ENCODE measurements around the gene AADACL4. TPM values are rescaled to one million over a fixed set of nuclear protein-coding genes. Genes with fewer than 3 reads are reported as not detected.

Gene AADACL4
- total and polyA plus RNA-seq, 12 donors, result not detected

DNA sequence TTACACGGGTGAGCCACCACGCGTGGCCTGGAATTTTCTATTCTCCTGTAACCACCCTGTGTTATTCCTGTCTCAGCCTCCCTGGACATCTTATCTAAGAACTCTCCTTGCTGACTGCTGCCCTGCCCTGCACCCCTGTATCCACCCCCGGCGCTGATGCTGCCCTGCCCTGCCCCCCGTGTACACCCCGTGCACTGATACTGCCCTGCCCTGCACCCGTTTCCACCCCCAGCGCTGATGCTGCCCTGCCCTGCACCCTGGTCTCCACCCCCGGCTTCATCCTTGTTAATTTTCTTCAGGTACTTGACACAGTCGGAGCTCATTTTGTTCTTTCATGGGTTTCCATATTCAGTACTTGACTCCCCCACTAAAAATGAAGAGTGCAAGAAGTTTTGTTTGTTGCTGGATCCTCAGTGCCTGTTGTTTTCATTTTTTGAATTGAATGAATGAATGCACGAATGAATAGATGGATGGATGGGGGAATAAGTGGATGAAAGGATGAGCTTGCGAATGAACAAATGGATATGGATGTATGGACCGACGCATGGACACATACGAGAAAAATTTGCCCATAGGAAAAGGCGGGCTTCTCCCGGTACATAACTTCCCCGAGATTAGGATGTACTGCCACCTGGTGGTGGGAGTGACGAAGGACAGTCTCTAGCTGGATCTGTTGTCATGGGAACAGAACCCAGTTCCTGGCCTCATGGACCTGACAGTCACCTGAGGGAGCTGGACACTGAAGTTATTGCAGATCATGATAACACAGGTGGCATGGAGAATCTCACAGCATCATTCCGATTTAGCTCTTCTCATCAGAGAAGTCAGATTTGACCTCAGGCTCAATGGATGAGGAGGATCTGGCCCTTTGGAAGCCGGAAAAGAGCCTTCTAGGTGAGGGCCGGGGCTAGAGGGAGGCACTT is 14.9 kb downstream of the AADACL4 start:
- peak; percentile 71 to 91 (median 86) for ATAC-seq
- H3K4me3 ChIP-seq, result no peak overlapping the region
- intact Hi-C loops (cut with DNase I), result loop anchor here in 8 of 10 donors (1.0 to 10.0 kb wide), 8 partner anchors 36 to 384 kb away; no protein-coding TSS in a partner anchor
- no peak overlapping the region for H3K27ac ChIP-seq
- WGBS, 2 donors, result 39 to 41% methylated on average over 23 of the region's 23 CpGs
- no peaks in the 10 kb centered on the region for H3K27me3 ChIP-seq
- peaks cover 0 to 13% (median 4%) of the 10 kb centered on the region in 11 donors for H3K9me3 ChIP-seq
- peaks cover 0 to 7% (median 3%) of the 10 kb centered on the region in 9 donors for H3K4me1 ChIP-seq
- TF ChIP-seq, protein P1, sequence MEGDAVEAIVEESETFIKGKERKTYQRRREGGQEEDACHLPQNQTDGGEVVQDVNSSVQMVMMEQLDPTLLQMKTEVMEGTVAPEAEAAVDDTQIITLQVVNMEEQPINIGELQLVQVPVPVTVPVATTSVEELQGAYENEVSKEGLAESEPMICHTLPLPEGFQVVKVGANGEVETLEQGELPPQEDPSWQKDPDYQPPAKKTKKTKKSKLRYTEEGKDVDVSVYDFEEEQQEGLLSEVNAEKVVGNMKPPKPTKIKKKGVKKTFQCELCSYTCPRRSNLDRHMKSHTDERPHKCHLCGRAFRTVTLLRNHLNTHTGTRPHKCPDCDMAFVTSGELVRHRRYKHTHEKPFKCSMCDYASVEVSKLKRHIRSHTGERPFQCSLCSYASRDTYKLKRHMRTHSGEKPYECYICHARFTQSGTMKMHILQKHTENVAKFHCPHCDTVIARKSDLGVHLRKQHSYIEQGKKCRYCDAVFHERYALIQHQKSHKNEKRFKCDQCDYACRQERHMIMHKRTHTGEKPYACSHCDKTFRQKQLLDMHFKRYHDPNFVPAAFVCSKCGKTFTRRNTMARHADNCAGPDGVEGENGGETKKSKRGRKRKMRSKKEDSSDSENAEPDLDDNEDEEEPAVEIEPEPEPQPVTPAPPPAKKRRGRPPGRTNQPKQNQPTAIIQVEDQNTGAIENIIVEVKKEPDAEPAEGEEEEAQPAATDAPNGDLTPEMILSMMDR (IDR thresholded peaks at IDR 0.05), result peak; percentile 94 to 98 (median 96)
- peak; percentile 56 to 68 for DNase-seq
- no peaks in the 10 kb centered on the region for H3K36me3 ChIP-seq

DNA sequence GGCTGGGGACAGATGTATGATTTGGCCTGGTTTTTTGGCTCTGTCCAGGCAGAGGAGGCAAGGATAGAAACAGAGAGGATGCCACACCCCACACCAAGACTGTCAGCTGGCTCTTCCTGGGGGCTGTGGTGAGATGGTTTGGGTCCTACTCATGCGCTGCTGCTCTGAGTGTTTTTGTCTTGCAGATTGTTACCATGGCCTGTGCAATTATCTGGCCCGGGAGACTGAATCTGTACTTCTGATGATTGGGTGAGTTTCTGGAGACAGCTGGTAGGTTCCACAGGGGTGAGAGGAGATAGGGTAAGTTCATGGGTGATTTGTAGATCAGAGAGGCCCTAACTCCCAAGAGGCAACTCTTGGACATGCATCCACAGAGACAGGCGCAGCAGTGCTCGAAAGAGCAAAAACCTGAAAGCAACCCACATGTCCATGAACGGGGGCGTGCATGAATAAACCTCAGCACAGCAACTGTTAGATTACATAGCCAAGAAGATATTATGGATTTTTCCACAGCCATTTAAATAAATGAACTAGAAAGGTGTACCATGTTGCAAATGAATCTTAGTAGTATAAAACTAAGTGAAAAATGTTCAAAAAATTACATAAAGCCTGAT is 17.8 kb downstream of the AADACL4 start:
- H3K36me3 ChIP-seq, result no peaks in the 10 kb centered on the region
- H3K4me3 ChIP-seq, result no peak overlapping the region
- H3K9me3 ChIP-seq, result peaks cover 0 to 13% (median 4%) of the 10 kb centered on the region in 11 donors
- ATAC-seq (no peak), DNase-seq (no peak)
- peaks cover 0 to 7% (median 3%) of the 10 kb centered on the region in 9 donors for H3K4me1 ChIP-seq
- H3K27ac ChIP-seq, result no peak overlapping the region
- intact Hi-C loops (cut with DNase I), result loop anchor here in 1 of 10 donors (10.0 kb wide), 1 partner anchor 347 kb away; no protein-coding TSS in a partner anchor
- no peaks in the 10 kb centered on the region for H3K27me3 ChIP-seq
- TF ChIP-seq, protein P1 (IDR thresholded peaks at IDR 0.05), result no peak
- 77 to 81% methylated on average over 6 of the region's 6 CpGs for WGBS, 2 donors

DNA sequence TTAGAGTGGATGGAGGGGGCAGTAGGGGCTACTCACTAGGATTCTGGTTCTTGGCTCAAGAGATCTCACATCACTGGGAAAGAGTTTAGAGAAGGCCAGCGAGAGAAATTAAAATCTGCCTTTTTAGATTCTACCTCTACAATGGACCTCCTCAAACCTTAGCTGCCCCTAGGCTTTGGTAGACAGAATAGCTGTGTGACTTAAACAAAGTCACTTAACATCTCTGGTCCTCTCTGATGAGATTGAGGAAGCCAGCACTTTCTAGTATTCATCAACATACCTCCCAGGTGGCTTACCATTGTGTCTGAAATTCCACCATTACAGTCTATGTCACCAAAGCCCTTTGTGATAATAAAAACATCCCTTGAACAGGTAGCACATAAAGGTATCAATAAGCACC is 18.7 kb downstream of the AADACL4 start:
- H3K27ac ChIP-seq, result no peak overlapping the region
- no peak overlapping the region for H3K4me3 ChIP-seq
- H3K4me1 ChIP-seq, result peaks cover 0 to 7% (median 3%) of the 10 kb centered on the region in 9 donors
- DNase-seq, result no peak
- TF ChIP-seq, protein P1 (IDR thresholded peaks at IDR 0.05), result no peak
- 91 to 100% methylated on average over 1 of the region's 1 CpG for WGBS, 2 donors
- H3K27me3 ChIP-seq, result no peaks in the 10 kb centered on the region
- H3K9me3 ChIP-seq, result peaks cover 0 to 13% (median 4%) of the 10 kb centered on the region in 11 donors
- H3K36me3 ChIP-seq, result no peaks in the 10 kb centered on the region
- intact Hi-C loops (cut with DNase I), result loop anchor here in 1 of 10 donors (10.0 kb wide), 1 partner anchor 348 kb away; no protein-coding TSS in a partner anchor
- no peak for ATAC-seq

DNA sequence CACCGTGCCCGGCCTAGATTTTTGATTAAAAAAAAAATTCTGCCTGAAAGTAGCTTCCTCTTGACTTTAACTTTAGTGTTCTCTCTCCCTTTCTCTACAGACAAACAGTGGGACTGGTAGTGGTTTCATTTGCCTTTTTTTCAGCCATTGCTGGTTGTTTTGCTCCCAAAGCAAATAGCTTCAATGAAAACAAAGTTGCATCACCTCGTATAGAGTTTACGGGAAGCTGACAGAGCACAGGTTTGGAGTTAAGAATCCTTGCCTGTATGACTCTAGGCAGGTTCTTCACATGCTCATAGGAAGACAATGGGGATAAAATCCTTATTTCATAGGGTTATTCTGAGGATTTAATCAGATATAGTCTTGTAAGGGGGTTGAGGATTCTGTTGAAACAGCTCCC is 21.6 kb downstream of the AADACL4 start:
- TF ChIP-seq, protein P1 (IDR thresholded peaks at IDR 0.05), result no peak
- Histone ChIP-seq H3K4me3 (no peak overlapping the region), H3K9me3 (peaks cover 0 to 22% (median 4%) of the 10 kb centered on the region in 11 donors), H3K27ac (no peak overlapping the region), H3K36me3 (no peaks in the 10 kb centered on the region), H3K4me1 (no peaks in the 10 kb centered on the region), H3K27me3 (no peaks in the 10 kb centered on the region)
- WGBS, 2 donors, result 88 to 92% methylated on average over 4 of the region's 4 CpGs
- ATAC-seq (no peak), DNase-seq (no peak)
- intact Hi-C loops (cut with DNase I), result loop anchor here in 1 of 10 donors (10.0 kb wide), 1 partner anchor 351 kb away; no protein-coding TSS in a partner anchor

Measured in heart right ventricle (tissue), 16 donors.